Osteoblast (primary cell): ENCODE measurements around the gene PTPN3. TPM values are rescaled to one million over a fixed set of nuclear protein-coding genes. Genes with fewer than 3 reads are reported as not detected.
"Not testable (repeated sequence)": the region's sequence is repeated elsewhere in the genome, so short reads cannot be mapped to it uniquely, and the experiment has no call there.

Experiments
- DNase-seq: peaks from one replicate; pipeline ENCODE4 v3.0.0; 2011; ENCODE audit warnings: low spot score, mixed read lengths; ENCODE audit not compliant: insufficient read length; ENCODE audit errors: missing footprints
- H2AFZ ChIP-seq: 2 replicates; pipeline ENCODE4 v1.6.0; 2011; ENCODE audit warnings: mild to moderate bottlenecking, low read length
- H3K27ac ChIP-seq: 2 replicates; pipeline ENCODE4 v1.5.1; 2011; ENCODE audit warnings: mild to moderate bottlenecking, low read depth, low read length, moderate library complexity
- H3K27me3 ChIP-seq: 2 replicates; pipeline ENCODE4 v1.6.0; 2012; ENCODE audit warnings: mild to moderate bottlenecking, control low read depth, inconsistent platforms, low read length, moderate library complexity; ENCODE audit not compliant: insufficient read depth
- H3K36me3 ChIP-seq: 2 replicates; pipeline ENCODE4 v1.5.1; 2011; ENCODE audit warnings: mild to moderate bottlenecking, low read length, control low read depth, moderate library complexity; ENCODE audit not compliant: insufficient read depth
- H3K4me1 ChIP-seq: 2 replicates; pipeline ENCODE4 v1.5.1; 2011; ENCODE audit warnings: mild to moderate bottlenecking, low read length, control low read depth, moderate library complexity; ENCODE audit not compliant: insufficient read depth
- H3K4me2 ChIP-seq: 2 replicates; pipeline ENCODE4 v1.6.0; 2011; ENCODE audit warnings: mild to moderate bottlenecking, low read length; ENCODE audit not compliant: insufficient read depth
- H3K4me3 ChIP-seq: fragments of 200-600 bp; sonication (generic); 3 replicates; pipeline ENCODE4 v1.5.1; 2012; ENCODE audit warnings: mild to moderate bottlenecking, low read length, inconsistent platforms; ENCODE audit not compliant: insufficient read depth
- H3K79me2 ChIP-seq: 2 replicates; pipeline ENCODE4 v1.6.0; 2012; ENCODE audit warnings: mild to moderate bottlenecking, low read length, control low read depth, inconsistent platforms; ENCODE audit not compliant: insufficient read depth
- H3K9me3 ChIP-seq: 2 replicates; pipeline ENCODE4 v1.5.1; 2011; ENCODE audit warnings: low read depth, low read length, control low read depth
- H4K20me1 ChIP-seq: 2 replicates; pipeline ENCODE4 v1.6.0; 2012; ENCODE audit warnings: mild to moderate bottlenecking, low read length, control low read depth; ENCODE audit not compliant: insufficient read depth
- CTCF ChIP-seq: IDR thresholded peaks from 2 replicates; pipeline ENCODE4 v1.5.1; 2011; ENCODE audit warnings: mild to moderate bottlenecking, low read depth, low read length, moderate library complexity; ENCODE audit errors: extremely low read depth
- total RNA-seq: library from RNA; depleted of rRNA; stranded (reverse); fragments of >200 nt; gene quantifications from 2 replicates; pipeline ENCODE4 v1.2.3, GENCODE V29; 2012

Gene PTPN3
- total RNA-seq, 1 donor, result 2.9 TPM

DNA sequence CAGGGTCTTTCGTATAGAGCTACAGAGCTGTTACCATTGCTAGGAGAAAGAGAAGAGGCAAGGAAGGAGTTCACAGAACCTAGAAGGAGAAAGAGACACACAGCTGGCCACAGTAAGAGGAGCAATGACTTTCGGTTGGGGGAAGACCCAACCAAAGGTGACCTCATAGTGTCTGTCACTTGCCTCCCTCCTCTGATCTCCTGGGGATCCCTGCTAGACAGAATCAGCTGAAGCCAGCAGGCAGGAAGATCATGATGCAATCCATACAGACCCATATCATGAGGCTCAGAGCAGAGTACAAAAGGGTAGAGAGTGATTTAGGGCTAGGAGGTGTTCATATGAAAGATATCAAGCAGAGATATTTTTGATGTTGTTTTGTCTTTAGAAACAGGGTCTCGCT is 151.2 kb downstream of the PTPN3 start:
- peaks cover 27% of the 10 kb centered on the region for H3K4me1 ChIP-seq
- no peak for DNase-seq
- H3K9me3 ChIP-seq, result no peaks in the 10 kb centered on the region
- H4K20me1 ChIP-seq, result peaks cover 10% of the 10 kb centered on the region
- no peaks in the 10 kb centered on the region for H3K79me2 ChIP-seq
- H3K27ac ChIP-seq, result no peak overlapping the region
- no peak overlapping the region for H2AFZ ChIP-seq
- H3K27me3 ChIP-seq, result peaks cover 60% of the 10 kb centered on the region
- H3K4me3 ChIP-seq, result no peak overlapping the region
- no peak for TF ChIP-seq CTCF
- H3K36me3 ChIP-seq, result no peaks in the 10 kb centered on the region
- no peak overlapping the region for H3K4me2 ChIP-seq

DNA sequence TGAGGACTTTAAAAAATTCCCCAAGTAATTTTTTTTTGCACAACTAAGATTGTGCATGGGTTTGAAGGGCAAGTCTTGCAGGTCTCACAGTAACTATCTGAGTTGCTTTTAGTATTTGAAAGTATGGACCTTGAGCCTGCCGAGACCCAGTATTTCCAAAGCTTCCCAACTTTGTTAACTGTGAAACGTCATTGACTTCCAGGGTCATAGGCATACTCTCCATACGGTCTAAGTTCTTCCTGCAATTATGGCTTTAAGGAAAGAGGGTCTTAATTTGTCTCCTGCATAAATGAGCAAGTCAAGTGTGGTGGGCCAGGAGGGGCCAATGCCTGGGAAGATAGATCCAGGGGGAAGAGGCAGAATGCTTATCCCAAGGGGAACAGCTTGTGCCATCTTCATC is 153.2 kb downstream of the PTPN3 start:
- Histone ChIP-seq H3K27me3 (peaks cover 53% of the 10 kb centered on the region), H4K20me1 (peaks cover 6% of the 10 kb centered on the region), H3K27ac (no peak overlapping the region), H3K79me2 (no peaks in the 10 kb centered on the region), H3K9me3 (no peaks in the 10 kb centered on the region), H3K4me1 (peaks cover 21% of the 10 kb centered on the region), H2AFZ (no peak overlapping the region), H3K4me2 (no peak overlapping the region), H3K4me3 (no peak overlapping the region), H3K36me3 (no peaks in the 10 kb centered on the region)
- DNase-seq, result no peak
- TF ChIP-seq CTCF, result no peak

DNA sequence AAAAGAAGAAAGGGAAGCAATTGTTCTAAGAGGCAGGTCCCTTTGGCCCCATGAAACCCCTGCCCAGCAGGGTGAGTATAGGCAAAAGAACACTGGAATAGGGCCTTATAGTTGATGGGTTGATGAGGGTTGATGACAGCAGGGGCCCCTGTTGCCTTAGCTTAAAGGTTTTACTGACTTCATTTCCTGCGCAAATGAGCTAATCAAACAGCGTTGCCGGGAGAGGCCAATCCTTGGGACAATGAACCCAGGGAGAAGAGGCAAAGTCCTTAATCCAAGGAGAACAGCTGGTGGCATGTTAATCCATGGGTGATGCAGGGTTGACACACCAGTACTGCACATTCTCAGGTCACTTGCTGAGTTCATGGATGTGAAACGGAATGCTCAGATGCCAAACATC is 155.2 kb downstream of the PTPN3 start:
- DNase-seq, result no peak

DNA sequence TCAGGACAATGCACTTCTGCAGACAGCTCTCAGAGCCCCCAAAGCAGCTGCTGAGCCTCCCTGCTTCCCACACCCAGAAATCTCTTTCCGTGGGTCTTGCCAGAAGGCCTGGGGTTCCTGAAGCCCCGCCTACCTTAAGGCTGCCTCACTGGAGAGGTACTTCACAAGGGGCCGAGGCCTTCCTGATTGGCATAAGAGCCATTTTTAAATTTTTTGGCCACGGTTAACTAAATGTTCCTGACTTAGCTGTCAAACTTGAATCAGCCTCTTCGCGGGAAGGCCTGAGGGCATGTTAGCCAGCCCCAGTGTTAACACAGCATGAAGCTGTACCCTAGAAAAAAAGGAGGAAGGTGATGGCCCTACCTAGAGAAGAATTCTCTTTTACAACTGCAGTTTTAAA is 156.5 kb downstream of the PTPN3 start:
- H4K20me1 ChIP-seq, result peaks cover 3% of the 10 kb centered on the region
- H3K9me3 ChIP-seq, result no peaks in the 10 kb centered on the region
- no peak overlapping the region for H3K27ac ChIP-seq
- peaks cover 64% of the 10 kb centered on the region for H3K27me3 ChIP-seq
- no peaks in the 10 kb centered on the region for H3K79me2 ChIP-seq
- no peak overlapping the region for H3K4me2 ChIP-seq
- no peak for TF ChIP-seq CTCF
- no peaks in the 10 kb centered on the region for H3K36me3 ChIP-seq
- no peak for DNase-seq
- H2AFZ ChIP-seq, result no peak overlapping the region
- H3K4me1 ChIP-seq, result peaks cover 9% of the 10 kb centered on the region
- no peak overlapping the region for H3K4me3 ChIP-seq

More for the DNA sequence above, 155.2 kb downstream of the PTPN3 start:
- Histone ChIP-seq H3K9me3 (no peaks in the 10 kb centered on the region), H3K27me3 (peaks cover 66% of the 10 kb centered on the region), H3K4me1 (peaks cover 9% of the 10 kb centered on the region), H3K79me2 (no peaks in the 10 kb centered on the region), H3K36me3 (no peaks in the 10 kb centered on the region), H3K27ac (no peak overlapping the region), H3K4me3 (no peak overlapping the region), H4K20me1 (peaks cover 3% of the 10 kb centered on the region), H3K4me2 (no peak overlapping the region), H2AFZ (no peak overlapping the region)
- no peak for TF ChIP-seq CTCF

DNA sequence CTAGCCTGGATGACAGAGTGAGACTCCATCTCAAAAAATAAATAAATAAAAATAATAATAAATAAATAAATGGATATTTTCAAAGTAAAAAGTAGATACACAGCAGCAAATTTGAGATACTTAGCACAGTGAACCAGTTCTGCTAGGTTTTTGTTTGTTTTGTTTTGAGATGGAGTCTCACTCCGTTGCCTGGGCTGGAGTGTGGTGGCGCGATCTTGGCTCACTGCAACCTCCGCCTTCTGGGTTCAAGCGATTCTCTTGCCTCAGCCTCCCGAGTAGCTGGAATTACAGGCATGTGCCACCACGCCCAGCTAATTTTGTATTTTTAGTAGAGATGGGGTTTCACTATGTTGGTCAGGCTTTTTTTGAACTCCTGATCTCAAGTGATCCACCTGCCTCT is 157.1 kb downstream of the PTPN3 start:
- H3K4me3 ChIP-seq, H3K27ac ChIP-seq, DNase-seq, H2AFZ ChIP-seq, H4K20me1 ChIP-seq, H3K9me3 ChIP-seq, H3K36me3 ChIP-seq, H3K79me2 ChIP-seq, H3K4me1 ChIP-seq, H3K4me2 ChIP-seq: not testable (repeated sequence)
- peaks cover 69% of the 10 kb centered on the region for H3K27me3 ChIP-seq
